NB4 (cell line): ENCODE results near the gene NFX1.

Source experiments
- DNase-seq: peaks from one replicate; pipeline ENCODE4 v3.0.0; 2010; ENCODE audit warnings: low read depth
- H3K4me3 ChIP-seq: one replicate; pipeline ENCODE4 v1.5.1; 2011; ENCODE audit warnings: mild to moderate bottlenecking, low read depth, low read length, moderate library complexity
- CTCF ChIP-seq: IDR thresholded peaks from one replicate; pipeline ENCODE4 v1.5.1; 2012; ENCODE audit warnings: low read depth, low read length
- MAX ChIP-seq: IDR thresholded peaks from 2 replicates; pipeline ENCODE4 v1.6.1; 2011; ENCODE audit warnings: low read depth, low read length
- MYC ChIP-seq: IDR thresholded peaks from 2 replicates; pipeline ENCODE4 v1.6.1; 2011; ENCODE audit warnings: low read depth, low read length
- POLR2A ChIP-seq: IDR thresholded peaks from 2 replicates; pipeline ENCODE4 v1.6.1; 2011; ENCODE audit warnings: mild to moderate bottlenecking; ENCODE audit not compliant: insufficient read length; ENCODE audit errors: extremely low read depth

Gene NFX1

GRCh38 chr9:33318225-33318624 is 27.9 kb downstream of the NFX1 start:
- DNase-seq: no peak
- H3K4me3 ChIP-seq: no peak overlapping the region
- TF ChIP-seq MAX: no peak
- TF ChIP-seq POLR2A: no peak
- TF ChIP-seq CTCF: no peak
- no peak for TF ChIP-seq MYC

GRCh38 chr9:33318781-33319180 is 28.5 kb downstream of the NFX1 start:
- no peak overlapping the region for H3K4me3 ChIP-seq

GRCh38 chr9:33320230-33320567 is 29.9 kb downstream of the NFX1 start:
- no peak for DNase-seq
- TF ChIP-seq CTCF: no peak
- no peak for TF ChIP-seq MAX
- no peak for TF ChIP-seq POLR2A
- no peak for TF ChIP-seq MYC
- H3K4me3 ChIP-seq: no peak overlapping the region

More at GRCh38 chr9:33318781-33319180, 28.5 kb downstream of the NFX1 start:
- DNase-seq: no peak
- TF ChIP-seq MAX (no peak), CTCF (no peak), POLR2A (no peak), MYC (no peak)

- H3K4me3 ChIP-seq: no peak overlapping the region
- TF ChIP-seq MYC (no peak), CTCF (no peak), MAX (no peak), POLR2A (no peak)
- no peak for DNase-seq
Measured at GRCh38 chr9:33320568-33321261, 30.4 kb downstream of the NFX1 start.

GRCh38 chr9:33329117-33329563 is 38.8 kb downstream of the NFX1 start:
- no peak for DNase-seq
- no peak overlapping the region for H3K4me3 ChIP-seq
- TF ChIP-seq CTCF (no peak), MYC (no peak), POLR2A (no peak), MAX (no peak)
